H1 (cell line): Measurements from ENCODE around the gene ANGPTL2. TPM values are rescaled to one million over a fixed set of nuclear protein-coding genes. Genes with fewer than 3 reads are reported as not detected.

Source experiments
- ATF2 ChIP-seq: IDR thresholded peaks from 2 replicates; pipeline ENCODE4 v1.6.1; 2012; ENCODE audit warnings: low read length, inconsistent platforms
- BCL11A ChIP-seq, 2 experiments: IDR thresholded peaks; one replicate each; pipeline ENCODE4 v1.6.1; 2011; ENCODE audit warnings: low read depth in 2 of 2, low read length in 2 of 2, mild to moderate bottlenecking in 2 of 2
- HDAC6 ChIP-seq: IDR thresholded peaks from one replicate; pipeline ENCODE4 v1.7.1; 2012; ENCODE audit warnings: low read depth, mild to moderate bottlenecking, inconsistent platforms, low read length, moderate library complexity
- KDM5A ChIP-seq: fragments of 200-600 bp; IDR thresholded peaks from 2 replicates; pipeline ENCODE4 v1.7.1; 2012; ENCODE audit warnings: mild to moderate bottlenecking, low read length, inconsistent platforms, mixed read lengths
- NANOG ChIP-seq: IDR thresholded peaks from 2 replicates; pipeline ENCODE4 v1.6.1; 2011; ENCODE audit warnings: low read length, low read depth, mild to moderate bottlenecking, inconsistent platforms; ENCODE audit not compliant: insufficient read depth, poor library complexity, severe bottlenecking
- POLR2AphosphoS5 ChIP-seq: IDR thresholded peaks from 2 replicates; pipeline ENCODE4 v1.6.1; 2011; ENCODE audit warnings: low read depth, low read length
- RAD21 ChIP-seq, 2 experiments: IDR thresholded peaks in 1 of 2; conservative IDR thresholded peaks in 1 of 2; 2 replicates each; pipeline ENCODE4 v1.6.1; 2011; ENCODE audit warnings: low read depth in 2 of 2, low read length in 2 of 2, improper control_type of control experiment in 1 of 2, inconsistent platforms in 1 of 2, mild to moderate bottlenecking in 1 of 2, moderate library complexity in 1 of 2
- RFX5 ChIP-seq: IDR thresholded peaks from 2 replicates; pipeline ENCODE4 v1.6.1; 2011; ENCODE audit warnings: low read depth, low read length, improper control_type of control experiment, borderline replicate concordance
- polyA plus RNA-seq, 7 experiments: library from polyadenylated mRNA; depleted of rRNA in 3 of 7; stranded (reverse) in 5 of 7; unstranded in 2 of 7; fragments of >200 nt in 5 of 7; fragments of 200-250 nt in 2 of 7; gene quantifications; 1 replicate in 5 of 7; 2 replicates in 1 of 7; 4 replicates in 1 of 7; pipeline versions ENCODE4 v1.2.1 to v1.2.3, GENCODE V29; 2011 to 2013; ENCODE audit warnings: missing spikeins in 2 of 7, mixed read lengths in 2 of 7
- total RNA-seq: library from RNA; stranded (reverse); fragmentation: NEBNext Ultra II Directional; extraction: Animal tissue kit (Norgen Biotek cat#: 25700); gene quantifications from 2 replicates; pipeline ENCODE4 v1.2.1, GENCODE V29; 2021

Gene ANGPTL2
- total and polyA plus RNA-seq, 2 of the 8 experiments (the other 6 are each of a cell fraction or from before 2014, with no cell fraction given) = 9.0 to 10.6 TPM

GRCh38 chr9:127102176-127102575 lies 20.3 kb downstream of the ANGPTL2 start (continued):
- TF ChIP-seq POLR2AphosphoS5 (no peak), HDAC6 (no peak), RFX5 (no peak), NANOG (no peak), KDM5A (no peak), RAD21 (IDR thresholded peaks at IDR 0.05 in 1 of 2, conservative IDR thresholded peaks at IDR 0.05 in 1 of 2; ENCODE audit: low read depth in 2 of 2, low read length in 2 of 2) (no peak), ATF2 (no peak), BCL11A (IDR thresholded peaks at IDR 0.05; ENCODE audit: low read depth in 2 of 2, low read length in 2 of 2) (no peak)
- TF ChIP-seq, all 59 proteins: peak for 0
